NCI-H1436 treated with DMSO at 0.1 percent for 48 hours (cell line): ENCODE measurements around the gene CD300LF.

ENCODE experiments used
- DNase-seq: peaks from one replicate; lab custom pipeline; 2025; lab: John Stamatoyannopoulos, UW

The CD300LF gene

DNA sequence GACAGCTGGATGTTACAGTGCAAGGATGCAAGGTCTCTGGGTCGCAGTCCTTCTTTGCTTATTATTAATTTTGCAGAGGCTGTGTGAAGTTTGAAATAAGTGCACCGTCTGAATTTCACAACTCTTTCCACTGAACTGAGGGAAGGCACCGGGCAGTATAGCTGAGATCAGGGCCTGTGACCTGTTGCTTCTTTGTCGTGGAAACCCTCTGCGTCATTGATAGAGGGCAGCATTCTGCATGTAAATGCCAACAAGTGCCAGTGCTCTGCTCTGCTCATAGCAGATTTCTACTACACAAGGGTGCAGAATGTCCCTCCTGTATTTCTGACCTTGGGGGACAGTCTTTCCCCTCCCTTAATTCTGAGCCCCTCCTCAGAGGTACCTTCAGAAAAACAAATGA, 26.0 kb downstream of the CD300LF start:
- no peak for DNase-seq

DNA sequence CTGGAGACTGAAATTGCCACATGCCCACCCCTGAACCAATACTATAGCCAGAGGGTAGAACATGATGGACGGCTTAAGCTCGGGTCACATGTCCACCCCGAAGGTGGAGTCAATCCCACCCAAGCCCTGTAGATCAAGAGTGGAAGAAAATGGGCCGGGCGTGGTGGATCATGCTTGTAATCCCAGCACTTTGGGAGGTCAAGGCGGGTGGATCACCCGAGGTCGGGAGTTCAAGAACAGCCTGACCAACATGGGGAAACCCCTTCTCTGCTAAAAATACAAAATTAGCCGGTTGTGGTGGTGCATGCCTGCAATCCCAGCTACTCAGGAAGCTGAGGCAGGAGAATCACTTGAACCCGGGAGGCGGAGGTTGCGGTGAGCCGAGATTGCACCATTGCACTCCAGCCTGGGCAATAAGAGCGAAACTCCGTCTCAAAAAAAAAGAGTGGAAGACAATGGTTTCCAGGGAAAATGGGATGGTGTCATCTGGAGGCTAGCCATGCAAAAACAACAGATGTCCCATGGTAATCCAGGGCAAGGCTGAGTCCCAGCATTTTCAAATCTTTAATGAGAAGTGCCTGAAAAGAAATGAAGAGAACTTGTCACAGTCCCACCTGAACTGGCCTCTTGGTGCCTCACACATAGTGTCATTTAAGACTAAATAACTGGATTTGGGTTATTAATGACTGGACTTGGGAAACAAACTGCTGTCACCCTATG, 30.1 kb downstream of the CD300LF start:
- DNase-seq, result no peak

GRCh38 chr17:74682028-74682427, 30.7 kb downstream of the CD300LF start:
- no peak for DNase-seq

DNA sequence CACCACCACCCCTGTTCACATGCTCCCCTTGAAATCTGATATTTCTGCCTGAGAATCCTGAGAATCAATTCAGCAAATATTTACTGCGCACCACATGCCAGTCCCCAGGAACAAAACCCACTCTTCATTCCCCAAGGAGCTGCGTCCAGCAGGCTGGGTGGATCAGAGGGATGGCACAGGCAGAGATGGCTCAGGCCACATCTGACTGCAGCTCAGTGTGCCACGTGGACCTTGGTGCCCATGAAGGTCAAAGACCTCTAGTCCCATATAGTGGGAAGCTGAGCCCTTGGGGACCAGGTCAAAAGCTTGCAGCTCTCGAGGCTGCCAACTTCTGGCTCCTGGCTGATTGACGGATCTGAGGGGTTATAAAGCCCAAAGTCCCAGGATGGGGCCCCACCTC, 31.8 kb downstream of the CD300LF start:
- no peak for DNase-seq

DNA sequence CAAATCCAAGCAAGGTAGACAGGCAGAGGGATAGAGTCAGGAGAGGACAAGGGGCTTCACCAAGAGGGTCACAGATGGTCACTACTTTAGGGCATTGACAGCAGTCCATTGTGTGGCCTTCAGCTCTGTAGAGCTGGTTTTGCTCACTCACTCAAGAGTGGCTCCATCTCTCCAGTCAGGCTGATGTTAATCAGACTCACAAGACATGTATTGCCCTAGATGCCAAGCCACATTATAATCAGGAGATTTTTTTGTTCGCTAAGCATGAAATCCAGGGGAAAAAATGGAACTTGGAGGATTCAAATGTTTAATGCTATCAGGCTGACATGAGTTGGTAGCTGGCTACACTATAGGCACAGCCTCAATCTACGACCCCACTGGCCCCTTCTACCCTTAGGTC, 32.5 kb downstream of the CD300LF start:
- DNase-seq, result no peak

DNA sequence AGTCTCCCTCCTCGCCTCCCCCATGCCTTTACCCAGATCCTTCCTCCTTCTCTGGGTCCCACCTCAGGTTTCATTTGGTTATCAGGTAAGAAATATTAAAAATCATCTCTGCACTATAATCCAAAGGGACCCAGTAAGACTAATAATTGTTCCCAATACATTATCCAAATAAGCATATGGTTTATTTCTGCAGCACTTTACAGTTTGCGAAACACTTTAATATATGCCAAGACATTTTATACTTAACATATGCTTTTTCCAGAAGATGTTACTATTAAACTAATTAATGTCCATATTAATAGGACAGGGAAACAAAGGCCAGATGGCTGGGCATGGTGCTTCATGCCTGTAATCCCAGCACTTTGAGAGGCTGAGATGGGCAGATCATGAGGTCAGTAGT, 33.3 kb downstream of the CD300LF start:
- DNase-seq, result no peak

DNA sequence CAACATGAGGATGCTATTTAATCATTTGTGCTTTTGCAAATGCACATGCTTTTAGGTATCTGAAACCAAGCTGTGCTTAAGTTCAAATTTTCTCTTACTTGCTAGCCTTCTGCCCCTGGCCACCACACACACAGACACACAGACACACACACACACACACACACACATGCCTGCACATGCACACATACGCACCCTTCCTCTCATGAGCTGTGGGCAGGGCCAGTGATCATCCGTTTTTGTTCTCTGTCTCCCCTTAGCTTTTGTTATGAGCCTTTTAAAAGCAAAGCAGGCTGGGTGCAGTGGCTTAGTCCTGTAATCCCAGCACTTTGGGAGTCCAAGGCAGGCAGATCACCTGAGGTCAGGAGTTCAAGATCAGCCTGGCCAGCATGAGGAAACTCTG, 34.2 kb downstream of the CD300LF start:
- no peak for DNase-seq

DNA sequence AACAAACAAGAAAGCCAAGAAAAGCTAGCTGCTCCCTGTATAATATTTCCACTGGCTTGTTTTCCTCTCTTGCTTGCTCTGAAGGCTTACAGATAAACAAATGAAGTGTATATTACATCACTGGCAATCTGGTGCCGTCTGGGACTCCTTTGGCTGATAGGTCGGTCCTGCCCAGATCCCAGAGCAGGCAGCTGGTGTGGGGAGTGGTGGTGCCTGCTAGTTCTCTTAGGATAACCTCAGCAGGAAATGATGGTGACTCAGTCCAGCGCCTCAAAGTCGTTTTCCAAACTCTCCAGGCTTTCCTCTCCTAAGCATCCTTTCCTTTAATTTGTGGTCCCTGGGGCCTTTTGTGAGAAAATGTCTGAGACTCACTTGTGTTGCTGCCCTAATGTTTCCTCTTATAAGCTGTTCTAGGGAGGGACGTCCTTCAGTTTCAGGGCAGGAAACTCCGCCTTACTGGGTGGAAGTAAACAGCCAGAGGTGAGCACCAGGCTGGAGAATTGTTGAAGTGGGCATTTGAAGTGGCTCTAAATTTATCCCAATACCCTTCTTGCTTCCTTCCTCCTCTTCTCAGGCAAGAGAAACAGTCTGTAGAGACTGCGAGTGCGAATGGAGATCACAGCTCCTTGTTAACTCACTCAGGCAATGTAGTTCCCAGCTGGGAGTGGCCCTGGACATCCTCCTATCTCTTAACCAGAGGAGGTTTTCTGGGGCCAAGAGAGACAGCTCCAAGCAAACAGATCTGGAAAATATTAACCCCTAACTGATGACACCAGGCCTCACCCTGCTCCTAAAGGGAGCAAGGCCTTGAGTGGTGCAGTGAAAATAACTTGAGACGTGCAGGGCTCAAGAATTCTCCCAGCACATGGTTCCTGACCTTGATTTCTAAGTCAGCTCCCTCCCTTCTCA, 34.9 kb downstream of the CD300LF start:
- DNase-seq, result no peak

- no peak for DNase-seq
Observed at GRCh38 chr17:74671031-74671771, 41.5 kb downstream of the CD300LF start.

DNA sequence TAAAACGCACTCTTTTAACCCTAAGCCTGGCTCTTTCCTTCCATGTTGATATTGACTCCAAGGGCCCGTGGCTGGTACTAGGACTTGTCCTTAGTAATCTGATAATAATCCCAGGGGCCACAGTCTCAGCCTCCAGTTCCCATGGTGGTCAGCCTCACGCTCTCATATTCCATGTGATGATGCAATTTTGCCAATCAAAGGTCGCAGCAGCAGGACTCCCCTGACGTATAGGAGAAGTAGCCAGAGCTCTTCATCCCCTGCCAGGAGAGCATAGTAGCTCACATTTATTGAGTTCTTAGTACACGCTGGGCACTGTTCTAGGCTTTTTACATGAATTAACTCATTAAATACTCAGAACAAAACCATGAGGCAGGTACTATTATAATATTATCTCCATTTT, 42.4 kb downstream of the CD300LF start:
- DNase-seq, result no peak

GRCh38 chr17:74663561-74663960, 49.2 kb downstream of the CD300LF start:
- DNase-seq, result no peak

GRCh38 chr17:74659889-74660288, 52.8 kb downstream of the CD300LF start:
- no peak for DNase-seq

GRCh38 chr17:74658620-74659019, 54.1 kb downstream of the CD300LF start:
- no peak for DNase-seq

DNA sequence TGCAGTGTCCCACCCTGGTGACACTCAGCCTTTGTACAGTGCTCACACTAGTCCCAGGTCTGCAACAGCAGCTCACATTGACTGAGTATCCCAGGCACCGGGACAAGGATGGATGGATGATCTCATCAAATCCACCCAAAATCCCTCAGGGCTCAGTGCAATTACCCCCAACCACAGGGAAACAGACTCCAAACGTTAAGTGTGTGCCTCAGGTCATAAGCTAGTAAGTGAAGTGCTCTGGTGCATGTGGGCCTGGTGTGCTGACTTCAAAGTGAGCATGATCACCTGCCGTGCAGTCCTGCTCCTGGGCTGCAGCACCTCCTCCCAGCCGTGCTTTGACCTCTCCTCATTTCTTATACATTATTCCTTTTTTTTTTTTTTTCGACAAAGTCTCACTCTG, 58.0 kb downstream of the CD300LF start:
- DNase-seq, result no peak

DNA sequence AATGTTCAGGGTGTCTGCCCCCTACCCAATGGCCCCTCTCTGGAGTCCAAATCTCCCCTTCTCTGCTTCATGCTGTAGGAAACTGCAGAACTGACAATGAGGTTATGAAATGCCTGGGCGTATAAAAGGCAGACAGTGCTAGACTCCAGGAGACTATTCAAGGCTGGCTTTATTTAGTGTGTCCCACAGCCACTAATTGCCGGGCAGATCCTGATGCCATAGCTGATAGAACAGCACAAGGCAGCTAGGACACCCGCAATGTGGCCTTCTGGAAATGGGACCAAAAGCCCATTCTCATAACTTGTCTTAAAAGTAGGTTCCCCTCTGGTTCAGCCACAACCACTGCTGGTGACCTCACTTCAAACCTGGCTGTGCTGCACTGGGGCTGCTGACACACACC, 60.7 kb downstream of the CD300LF start:
- no peak for DNase-seq

DNA sequence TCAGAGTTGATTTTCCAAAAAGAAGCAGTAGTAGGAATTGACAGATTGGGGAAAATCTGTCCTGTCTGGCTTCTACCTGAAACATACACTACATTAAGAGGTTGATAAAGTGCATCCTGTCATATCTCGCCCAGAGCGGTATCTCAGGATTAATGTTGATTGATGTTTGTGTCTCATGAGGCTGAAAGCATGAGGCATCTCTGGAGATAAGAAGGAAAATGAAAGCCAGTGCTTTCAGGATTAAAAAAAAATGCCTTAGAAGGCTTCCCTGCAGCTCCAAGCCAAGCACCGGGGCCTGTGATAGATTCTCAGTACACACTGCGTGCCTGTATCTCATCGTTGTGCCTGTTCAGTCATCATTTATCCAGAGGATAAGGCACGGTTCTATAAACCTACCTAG, 62.8 kb downstream of the CD300LF start:
- DNase-seq, result no peak

- no peak for DNase-seq
Observed at GRCh38 chr17:74647871-74648672, 64.7 kb downstream of the CD300LF start.

- DNase-seq, result no peak
Observed at GRCh38 chr17:74646231-74646630, 66.5 kb downstream of the CD300LF start.

DNA sequence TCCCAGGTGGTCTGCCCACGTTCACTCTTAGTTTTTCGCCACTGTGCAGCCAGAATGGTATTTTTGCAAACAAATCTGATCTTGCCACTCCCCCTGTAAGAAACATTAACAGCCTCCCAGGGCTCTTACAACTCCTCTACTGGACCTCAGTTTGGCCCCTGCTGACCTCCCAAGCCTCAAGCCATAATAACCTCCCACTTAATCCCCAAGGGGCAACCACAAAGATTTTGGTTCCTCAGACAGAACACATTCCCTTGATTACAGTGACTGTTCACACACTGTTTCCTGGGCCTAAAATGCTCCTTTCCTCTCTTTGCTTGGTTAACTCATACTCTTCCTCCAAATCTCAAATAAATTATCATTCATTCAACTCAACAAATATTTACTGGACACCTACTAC, 67.7 kb downstream of the CD300LF start:
- DNase-seq, result no peak

GRCh38 chr17:74644419-74644818, 68.3 kb downstream of the CD300LF start:
- DNase-seq, result no peak
